Testis (tissue), 2 donors: ENCODE data around the gene CPT1B.

Experiments
- POLR2A ChIP-seq: fragments of 450-650 bp; IDR thresholded peaks from one replicate; pipeline ENCODE4 v1.6.1; 2017; ENCODE audit warnings: antibody characterized with exemption, mild to moderate bottlenecking, moderate library complexity
- TF ChIP-seq, protein P1 (sequence below), 3 experiments: fragments of 450-650 bp in 2 of 3; fragments of 200-600 bp in 1 of 3; sonication (generic) in 1 of 3; IDR thresholded peaks; one replicate each; pipeline ENCODE4 v1.5.1; 2016 to 2019; ENCODE audit warnings: antibody characterized with exemption in 3 of 3, mild to moderate bottlenecking in 2 of 3, moderate library complexity in 1 of 3

DNA sequence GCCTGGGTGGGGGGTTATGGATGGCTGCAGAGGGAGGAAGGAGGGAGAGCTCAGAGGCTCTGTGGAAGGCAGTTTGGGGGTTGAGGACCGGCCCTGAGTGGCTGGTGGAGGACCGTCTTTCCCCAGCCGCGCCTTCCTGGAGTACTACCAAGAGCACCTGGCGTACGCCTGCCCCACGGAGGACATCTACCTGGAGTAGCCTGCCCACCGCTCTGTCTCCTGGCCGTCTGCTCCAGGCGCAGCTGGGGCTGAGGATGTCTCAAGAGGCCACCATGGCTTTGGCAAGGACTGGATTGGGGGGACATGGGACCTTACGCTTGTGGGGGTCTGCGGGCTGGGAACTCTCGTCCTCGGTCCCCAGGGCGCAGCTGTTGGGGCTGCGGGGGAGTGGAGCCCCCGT is 32.4 kb upstream of the CPT1B start:
- TF ChIP-seq, protein P1, sequence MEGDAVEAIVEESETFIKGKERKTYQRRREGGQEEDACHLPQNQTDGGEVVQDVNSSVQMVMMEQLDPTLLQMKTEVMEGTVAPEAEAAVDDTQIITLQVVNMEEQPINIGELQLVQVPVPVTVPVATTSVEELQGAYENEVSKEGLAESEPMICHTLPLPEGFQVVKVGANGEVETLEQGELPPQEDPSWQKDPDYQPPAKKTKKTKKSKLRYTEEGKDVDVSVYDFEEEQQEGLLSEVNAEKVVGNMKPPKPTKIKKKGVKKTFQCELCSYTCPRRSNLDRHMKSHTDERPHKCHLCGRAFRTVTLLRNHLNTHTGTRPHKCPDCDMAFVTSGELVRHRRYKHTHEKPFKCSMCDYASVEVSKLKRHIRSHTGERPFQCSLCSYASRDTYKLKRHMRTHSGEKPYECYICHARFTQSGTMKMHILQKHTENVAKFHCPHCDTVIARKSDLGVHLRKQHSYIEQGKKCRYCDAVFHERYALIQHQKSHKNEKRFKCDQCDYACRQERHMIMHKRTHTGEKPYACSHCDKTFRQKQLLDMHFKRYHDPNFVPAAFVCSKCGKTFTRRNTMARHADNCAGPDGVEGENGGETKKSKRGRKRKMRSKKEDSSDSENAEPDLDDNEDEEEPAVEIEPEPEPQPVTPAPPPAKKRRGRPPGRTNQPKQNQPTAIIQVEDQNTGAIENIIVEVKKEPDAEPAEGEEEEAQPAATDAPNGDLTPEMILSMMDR (IDR thresholded peaks at IDR 0.05): no peak
- TF ChIP-seq POLR2A: no peak
